Stimulated activated effector memory CD8-positive, alpha-beta T cell treated with anti-CD3 and anti-CD28 coated beads, Interleukin-12 subunit alpha, Interleukin-12 subunit beta, amount 100 ng/mL, for 72 hours (primary cell): ENCODE data around the gene IFI44.
A peak's percentile ranks its signal among the peaks of the same experiment; 100 is the strongest.

Experiments
- ATAC-seq: fragments of 150-1000 bp; cut with Tn5 transposase; 2 replicates; pipeline ENCODE4 v1.10.0; 2021
- DNase-seq, 2 donors: peaks; one replicate each; pipeline ENCODE4 v3.0.0; 2021 to 2022; ENCODE audit warnings: low spot score in 2 of 2
- H3K27ac Mint-ChIP-seq: one replicate; pipeline ENCODE4 v1.8.0; 2022; ENCODE audit warnings: mild to moderate bottlenecking, mixed read lengths
- H3K36me3 Mint-ChIP-seq: one replicate; pipeline ENCODE4 v1.8.0; 2022; ENCODE audit warnings: mild to moderate bottlenecking, mixed read lengths
- H3K4me1 Mint-ChIP-seq: one replicate; pipeline ENCODE4 v1.8.0; 2022; ENCODE audit warnings: mixed read lengths
- H3K4me3 Mint-ChIP-seq: one replicate; pipeline ENCODE4 v1.8.0; 2022; ENCODE audit warnings: mild to moderate bottlenecking, mixed read lengths
- H3K9me3 Mint-ChIP-seq: one replicate; pipeline ENCODE4 v1.8.0; 2022; ENCODE audit warnings: mixed read lengths

Gene IFI44

GRCh38 chr1:78649628-78650027, at the start of gene IFI44:
Gene IFI44 (plus strand): TSS chr1:78649831. CDS start chr1:78650196, 365 bp downstream.
- peak in 1 of 2 donors; percentile 62 for DNase-seq
- Mint-ChIP-seq H3K27ac (peak within 1 kb of the TSS; percentile 84), H3K36me3 (peaks cover 1% of the 10 kb centered on the region), H3K4me3 (peak within 1 kb of the TSS; percentile 72), H3K9me3 (peaks cover 15% of the 10 kb centered on the region), H3K4me1 (peaks cover 29% of the 10 kb centered on the region)
- peak; percentile 91 for ATAC-seq

GRCh38 chr1:78601068-78601467, 48.6 kb upstream of the IFI44 start:
- Mint-ChIP-seq H3K9me3 (no peaks in the 10 kb centered on the region), H3K4me3 (no peak overlapping the region), H3K27ac (no peak overlapping the region), H3K4me1 (no peaks in the 10 kb centered on the region), H3K36me3 (no peaks in the 10 kb centered on the region)
- no peak for DNase-seq
- ATAC-seq: no peak

GRCh38 chr1:78603206-78603605, 46.4 kb upstream of the IFI44 start:
- Mint-ChIP-seq H3K27ac (no peak overlapping the region), H3K9me3 (no peaks in the 10 kb centered on the region), H3K36me3 (no peaks in the 10 kb centered on the region), H3K4me1 (no peaks in the 10 kb centered on the region), H3K4me3 (no peak overlapping the region)
- ATAC-seq (no peak), DNase-seq (no peak)

- DNase-seq: no peak
- Mint-ChIP-seq H3K4me1 (no peaks in the 10 kb centered on the region), H3K36me3 (no peaks in the 10 kb centered on the region), H3K27ac (no peak overlapping the region), H3K9me3 (no peaks in the 10 kb centered on the region), H3K4me3 (no peak overlapping the region)
- ATAC-seq: no peak
These were observed 45.0 kb upstream of the IFI44 start for GRCh38 chr1:78604643-78605042.

GRCh38 chr1:78606274-78606673, 43.4 kb upstream of the IFI44 start:
- no peaks in the 10 kb centered on the region for H3K4me1 Mint-ChIP-seq
- no peaks in the 10 kb centered on the region for H3K36me3 Mint-ChIP-seq
- no peak overlapping the region for H3K4me3 Mint-ChIP-seq
- ATAC-seq: no peak
- no peak overlapping the region for H3K27ac Mint-ChIP-seq
- DNase-seq: no peak
- H3K9me3 Mint-ChIP-seq: no peaks in the 10 kb centered on the region

GRCh38 chr1:78607334-78607927, 42.2 kb upstream of the IFI44 start:
- DNase-seq: no peak
- Mint-ChIP-seq H3K27ac (no peak overlapping the region), H3K9me3 (no peaks in the 10 kb centered on the region), H3K36me3 (no peaks in the 10 kb centered on the region), H3K4me3 (no peak overlapping the region), H3K4me1 (no peaks in the 10 kb centered on the region)
- ATAC-seq: no peak

- H3K27ac Mint-ChIP-seq: no peak overlapping the region
- no peak overlapping the region for H3K4me3 Mint-ChIP-seq
- H3K9me3 Mint-ChIP-seq: no peaks in the 10 kb centered on the region
- ATAC-seq: no peak
- DNase-seq: no peak
- H3K36me3 Mint-ChIP-seq: no peaks in the 10 kb centered on the region
- H3K4me1 Mint-ChIP-seq: no peaks in the 10 kb centered on the region
These were observed 41.7 kb upstream of the IFI44 start for GRCh38 chr1:78607944-78608343.

GRCh38 chr1:78617615-78618026, 32.0 kb upstream of the IFI44 start:
- Mint-ChIP-seq H3K4me1 (peaks cover 32% of the 10 kb centered on the region), H3K9me3 (no peaks in the 10 kb centered on the region), H3K27ac (no peak overlapping the region), H3K4me3 (no peak overlapping the region), H3K36me3 (no peaks in the 10 kb centered on the region)
- DNase-seq: peak; percentile 7 to 65
- ATAC-seq: peak; percentile 69

GRCh38 chr1:78619032-78619431, 30.6 kb upstream of the IFI44 start:
- no peaks in the 10 kb centered on the region for H3K9me3 Mint-ChIP-seq
- H3K4me3 Mint-ChIP-seq: no peak overlapping the region
- H3K27ac Mint-ChIP-seq: peak overlapping the region; percentile 49
- ATAC-seq: no peak
- DNase-seq: no peak
- H3K36me3 Mint-ChIP-seq: no peaks in the 10 kb centered on the region
- peaks cover 37% of the 10 kb centered on the region for H3K4me1 Mint-ChIP-seq

- peaks cover 41% of the 10 kb centered on the region for H3K4me1 Mint-ChIP-seq
- no peak for ATAC-seq
These were observed 30.2 kb upstream of the IFI44 start for GRCh38 chr1:78619446-78619802.

GRCh38 chr1:78619803-78620579, 29.6 kb upstream of the IFI44 start, which contains the start of gene IFI44L:
Gene IFI44L (plus strand): TSS chr1:78620448. CDS start chr1:78627916, 7,468 bp downstream.
- H3K4me1 Mint-ChIP-seq: peaks cover 45% of the 10 kb centered on the region
- DNase-seq (peak; percentile 6 to 56), ATAC-seq (peak; percentile 48)
- peak within 1 kb of the TSS; percentile 47 for H3K4me3 Mint-ChIP-seq
- H3K27ac Mint-ChIP-seq: peak within 1 kb of the TSS; percentile 49
- H3K9me3 Mint-ChIP-seq: no peaks in the 10 kb centered on the region
- no peaks in the 10 kb centered on the region for H3K36me3 Mint-ChIP-seq

More at GRCh38 chr1:78619446-78619802, 30.2 kb upstream of the IFI44 start:
- DNase-seq: no peak
- peak overlapping the region; percentile 49 for H3K27ac Mint-ChIP-seq
- no peaks in the 10 kb centered on the region for H3K36me3 Mint-ChIP-seq
- no peaks in the 10 kb centered on the region for H3K9me3 Mint-ChIP-seq
- peak overlapping the region; percentile 47 for H3K4me3 Mint-ChIP-seq

- H3K4me3 Mint-ChIP-seq: peak overlapping the region; percentile 47
These were observed 29.0 kb upstream of the IFI44 start for GRCh38 chr1:78620666-78621065.

GRCh38 chr1:78622548-78622947, 27.1 kb upstream of the IFI44 start:
- H3K27ac Mint-ChIP-seq: no peak overlapping the region
- ATAC-seq (peak; percentile 50), DNase-seq (no peak)
- no peaks in the 10 kb centered on the region for H3K36me3 Mint-ChIP-seq
- H3K9me3 Mint-ChIP-seq: no peaks in the 10 kb centered on the region
- peak overlapping the region; percentile 43 for H3K4me3 Mint-ChIP-seq
- H3K4me1 Mint-ChIP-seq: peaks cover 43% of the 10 kb centered on the region

More at GRCh38 chr1:78620666-78621065, 29.0 kb upstream of the IFI44 start:
- no peaks in the 10 kb centered on the region for H3K36me3 Mint-ChIP-seq
- ATAC-seq: no peak
- H3K9me3 Mint-ChIP-seq: no peaks in the 10 kb centered on the region
- DNase-seq: no peak
- peak overlapping the region; percentile 49 for H3K27ac Mint-ChIP-seq
- peaks cover 45% of the 10 kb centered on the region for H3K4me1 Mint-ChIP-seq

GRCh38 chr1:78624035-78624434, 25.6 kb upstream of the IFI44 start:
- Mint-ChIP-seq H3K4me3 (peak overlapping the region; percentile 43), H3K9me3 (no peaks in the 10 kb centered on the region), H3K36me3 (no peaks in the 10 kb centered on the region), H3K27ac (no peak overlapping the region), H3K4me1 (peaks cover 37% of the 10 kb centered on the region)
- ATAC-seq (no peak), DNase-seq (no peak)

GRCh38 chr1:78627321-78627720, 22.3 kb upstream of the IFI44 start:
- DNase-seq: no peak
- Mint-ChIP-seq H3K4me1 (peaks cover 16% of the 10 kb centered on the region), H3K36me3 (no peaks in the 10 kb centered on the region), H3K27ac (no peak overlapping the region), H3K4me3 (no peak overlapping the region), H3K9me3 (no peaks in the 10 kb centered on the region)
- no peak for ATAC-seq

GRCh38 chr1:78630600-78630999, 19.0 kb upstream of the IFI44 start:
- H3K36me3 Mint-ChIP-seq: no peaks in the 10 kb centered on the region
- ATAC-seq (no peak), DNase-seq (no peak)
- H3K4me3 Mint-ChIP-seq: no peak overlapping the region
- H3K27ac Mint-ChIP-seq: no peak overlapping the region
- no peaks in the 10 kb centered on the region for H3K4me1 Mint-ChIP-seq
- peaks cover 7% of the 10 kb centered on the region for H3K9me3 Mint-ChIP-seq
